Activated CD4-positive, alpha-beta T cell treated with anti-CD3 and anti-CD28 coated beads, Interleukin-2, amount 10 ng/mL, durations not matched to agents 24 days and 14 days (primary cell): ENCODE measurements around the gene PDGFC. TPM values are rescaled to one million over a fixed set of nuclear protein-coding genes. Genes with fewer than 3 reads are reported as not detected.

Experiments
- DNase-seq: peaks from one replicate; pipeline ENCODE4 v3.0.0; 2022
- H3K27ac Mint-ChIP-seq: one replicate; pipeline ENCODE4 v1.8.0; 2022; ENCODE audit warnings: mild to moderate bottlenecking, mixed read lengths
- H3K27me3 Mint-ChIP-seq: one replicate; pipeline ENCODE4 v1.8.0; 2022; ENCODE audit warnings: mixed read lengths
- H3K36me3 Mint-ChIP-seq: one replicate; pipeline ENCODE4 v1.8.0; 2022; ENCODE audit warnings: low read depth, mild to moderate bottlenecking, mixed read lengths
- H3K4me1 Mint-ChIP-seq: one replicate; pipeline ENCODE4 v1.8.0; 2021; ENCODE audit warnings: mixed read lengths
- H3K4me3 Mint-ChIP-seq: one replicate; pipeline ENCODE4 v1.8.0; 2022; ENCODE audit warnings: mild to moderate bottlenecking, moderate library complexity, mixed read lengths
- H3K9me3 Mint-ChIP-seq: one replicate; pipeline ENCODE4 v1.8.0; 2021; ENCODE audit warnings: mixed read lengths
- intact Hi-C: fragments of 100-400 bp; cut with micrococcal nuclease; formaldehyde crosslinking; loops from one replicate; pipeline ENCODE4 v1.15.1; 2023
- total RNA-seq: library from RNA; stranded (reverse); gene quantifications from 2 replicates; pipeline ENCODE4 v1.2.3, GENCODE V29; 2022

The PDGFC gene
- total RNA-seq, 1 donor from 2014 or later: not detected

DNA sequence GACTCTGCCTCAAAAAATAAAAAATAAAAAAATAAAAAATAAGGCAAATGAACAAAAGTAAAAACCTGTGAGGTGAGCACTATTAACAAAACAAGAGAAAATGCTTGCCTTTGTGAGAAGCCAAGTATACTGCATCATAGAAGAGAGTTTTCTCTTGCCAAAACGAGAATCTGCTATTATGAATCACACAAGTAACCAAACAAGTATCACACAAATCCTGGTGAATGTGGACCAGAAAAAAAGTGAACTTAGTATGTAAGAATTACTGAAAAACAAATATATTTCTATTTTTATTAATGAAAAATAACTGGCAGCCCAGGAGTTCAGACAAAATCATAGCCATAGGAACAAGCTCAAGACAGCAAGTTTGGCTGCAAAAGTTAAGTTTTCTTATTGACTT lies 193.5 kb downstream of the PDGFC start:
- DNase-seq: no peak
- intact Hi-C loops: no loop called here
- no peaks in the 10 kb centered on the region for H3K36me3 Mint-ChIP-seq
- H3K4me3 Mint-ChIP-seq: no peak overlapping the region
- H3K4me1 Mint-ChIP-seq: no peaks in the 10 kb centered on the region
- no peak overlapping the region for H3K27ac Mint-ChIP-seq
- no peaks in the 10 kb centered on the region for H3K27me3 Mint-ChIP-seq
- no peaks in the 10 kb centered on the region for H3K9me3 Mint-ChIP-seq

DNA sequence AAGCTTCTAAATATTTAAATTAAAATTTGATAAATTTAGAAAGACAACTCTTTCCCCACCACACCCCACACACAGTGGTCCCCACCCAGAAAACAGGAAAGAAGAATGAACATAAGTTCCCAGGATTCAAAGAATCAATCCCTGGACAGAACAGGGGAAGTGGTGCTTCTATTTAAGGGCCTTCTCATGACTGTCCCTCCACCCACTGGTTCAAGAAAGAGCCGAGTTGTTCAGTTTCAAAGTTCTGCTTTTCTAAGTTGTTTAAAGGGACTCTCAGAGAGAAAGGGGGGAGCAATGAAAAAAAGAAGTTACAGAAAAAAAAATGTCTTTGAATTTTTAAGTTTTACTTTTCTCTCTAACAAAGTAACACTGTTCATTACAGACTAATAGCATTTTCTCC lies 195.8 kb downstream of the PDGFC start:
- no peak for DNase-seq
- H3K9me3 Mint-ChIP-seq: no peaks in the 10 kb centered on the region
- H3K4me1 Mint-ChIP-seq: no peaks in the 10 kb centered on the region
- H3K4me3 Mint-ChIP-seq: no peak overlapping the region
- intact Hi-C loops: no loop called here
- H3K36me3 Mint-ChIP-seq: no peaks in the 10 kb centered on the region
- no peaks in the 10 kb centered on the region for H3K27me3 Mint-ChIP-seq
- no peak overlapping the region for H3K27ac Mint-ChIP-seq

DNA sequence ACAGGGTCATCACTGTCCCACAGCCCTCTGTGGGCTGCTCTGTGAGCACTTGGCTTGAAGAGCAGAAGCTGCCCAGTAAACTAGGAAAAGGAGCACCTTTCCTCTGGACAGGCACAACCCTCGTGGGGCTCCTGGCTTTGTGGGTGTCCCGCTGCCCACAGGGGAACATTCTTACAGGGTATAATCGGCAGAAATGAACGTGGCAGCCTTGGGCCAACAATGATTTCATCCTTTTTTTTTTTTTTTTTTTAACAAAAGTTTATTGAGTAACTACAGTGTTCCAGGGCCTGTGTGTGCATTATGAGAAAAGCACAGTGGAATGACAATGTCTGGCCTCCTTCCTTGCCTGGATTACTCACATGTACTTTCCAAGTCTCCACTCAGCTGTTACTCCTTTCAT lies 197.2 kb downstream of the PDGFC start:
- no peak overlapping the region for H3K4me3 Mint-ChIP-seq
- H3K36me3 Mint-ChIP-seq: no peaks in the 10 kb centered on the region
- DNase-seq: no peak
- no peak overlapping the region for H3K27ac Mint-ChIP-seq
- H3K4me1 Mint-ChIP-seq: no peaks in the 10 kb centered on the region
- no peaks in the 10 kb centered on the region for H3K27me3 Mint-ChIP-seq
- intact Hi-C loops: no loop called here
- H3K9me3 Mint-ChIP-seq: no peaks in the 10 kb centered on the region

DNA sequence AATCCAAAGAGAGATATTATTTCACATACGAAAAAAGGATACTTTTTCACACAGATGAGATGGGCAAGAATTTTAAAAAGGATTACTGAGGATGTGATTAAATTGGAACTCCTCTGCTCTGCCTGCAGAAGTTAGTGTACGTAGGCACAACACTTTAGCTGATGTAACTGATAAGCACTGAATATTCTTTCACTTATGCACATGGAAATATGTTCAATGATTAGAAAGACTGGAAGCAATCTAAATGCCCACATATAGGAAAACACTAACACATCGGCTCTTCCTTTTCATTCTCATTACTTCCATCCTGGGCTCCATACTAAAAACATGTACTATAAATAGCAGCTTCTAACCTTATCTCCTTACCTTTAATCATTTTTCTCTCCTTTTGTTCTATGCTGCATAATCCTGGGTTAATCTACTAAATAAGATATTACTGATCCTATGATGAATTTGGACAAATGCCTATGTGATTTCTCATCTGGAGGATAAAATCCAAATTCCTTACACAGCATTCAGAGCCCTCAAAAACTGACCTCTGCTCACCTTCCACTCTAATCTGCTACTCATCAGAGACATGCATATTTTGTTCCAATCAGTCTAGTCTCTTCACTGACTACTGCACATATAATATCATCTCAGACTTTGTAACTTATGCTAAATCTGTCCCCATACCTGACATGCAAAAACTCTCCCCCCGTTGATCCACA lies 197.8 kb downstream of the PDGFC start:
- intact Hi-C loops: no loop called here
- no peak overlapping the region for H3K27ac Mint-ChIP-seq
- no peak for DNase-seq
- H3K4me3 Mint-ChIP-seq: no peak overlapping the region
- no peaks in the 10 kb centered on the region for H3K36me3 Mint-ChIP-seq
- no peaks in the 10 kb centered on the region for H3K9me3 Mint-ChIP-seq
- no peaks in the 10 kb centered on the region for H3K4me1 Mint-ChIP-seq
- no peaks in the 10 kb centered on the region for H3K27me3 Mint-ChIP-seq

DNA sequence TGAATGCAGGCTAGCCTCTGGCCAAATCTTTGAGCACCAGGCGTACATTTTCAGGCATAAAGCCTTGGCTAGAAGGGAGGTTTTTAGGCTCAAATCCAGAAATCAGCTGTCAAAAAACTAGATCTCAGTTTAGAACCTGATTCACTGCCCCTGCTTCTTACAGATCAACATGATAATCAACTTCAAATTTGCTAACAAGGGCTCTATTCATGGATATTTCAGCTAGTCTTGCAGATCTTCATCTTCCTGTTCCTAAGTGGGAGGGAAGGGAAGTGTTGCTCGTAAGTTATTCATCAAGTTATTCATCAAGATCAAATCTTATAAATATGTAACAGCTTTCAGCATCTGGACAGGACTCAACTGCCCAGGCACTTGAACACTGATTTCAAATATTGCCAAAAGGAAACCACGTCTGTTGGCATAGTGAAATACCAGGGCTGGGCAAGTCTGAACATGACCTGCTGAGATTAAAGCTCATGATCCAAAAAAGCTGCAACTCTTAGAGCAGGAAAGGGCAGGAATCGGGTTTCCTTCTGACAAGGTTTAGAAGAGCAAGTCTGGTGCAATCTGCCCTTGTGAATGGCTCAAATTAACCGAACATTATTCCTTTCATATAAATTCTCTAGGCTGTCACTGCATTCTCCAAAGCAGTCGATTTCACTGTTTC lies 200.3 kb downstream of the PDGFC start:
- no peak for DNase-seq

DNA sequence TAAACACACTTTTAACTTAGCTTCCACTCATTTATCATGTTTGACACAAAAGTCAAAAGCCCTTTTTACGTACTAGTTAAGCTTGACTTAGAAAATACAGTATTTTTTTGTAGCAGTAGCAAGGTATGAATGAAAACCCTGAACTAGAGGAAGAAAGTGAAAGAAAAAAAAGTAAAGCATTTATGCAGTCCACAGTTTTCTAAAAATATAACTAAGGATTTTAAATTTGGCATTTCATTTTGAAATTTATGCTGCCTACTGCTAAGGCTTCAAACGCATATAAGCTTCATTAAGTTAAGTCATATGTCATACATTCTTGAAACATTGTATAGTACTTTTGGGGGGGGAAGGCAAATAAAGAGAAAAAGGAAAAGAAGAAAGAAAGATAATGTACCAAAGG lies 201.5 kb downstream of the PDGFC start:
- no peaks in the 10 kb centered on the region for H3K36me3 Mint-ChIP-seq
- H3K27me3 Mint-ChIP-seq: no peaks in the 10 kb centered on the region
- intact Hi-C loops: no loop called here
- H3K4me3 Mint-ChIP-seq: no peak overlapping the region
- H3K4me1 Mint-ChIP-seq: no peaks in the 10 kb centered on the region
- no peaks in the 10 kb centered on the region for H3K9me3 Mint-ChIP-seq
- DNase-seq: no peak
- no peak overlapping the region for H3K27ac Mint-ChIP-seq

More for the DNA sequence above, 200.3 kb downstream of the PDGFC start:
- H3K9me3 Mint-ChIP-seq: no peaks in the 10 kb centered on the region
- no peaks in the 10 kb centered on the region for H3K36me3 Mint-ChIP-seq
- intact Hi-C loops: no loop called here
- no peaks in the 10 kb centered on the region for H3K27me3 Mint-ChIP-seq
- no peak overlapping the region for H3K27ac Mint-ChIP-seq
- H3K4me3 Mint-ChIP-seq: no peak overlapping the region
- H3K4me1 Mint-ChIP-seq: no peaks in the 10 kb centered on the region

DNA sequence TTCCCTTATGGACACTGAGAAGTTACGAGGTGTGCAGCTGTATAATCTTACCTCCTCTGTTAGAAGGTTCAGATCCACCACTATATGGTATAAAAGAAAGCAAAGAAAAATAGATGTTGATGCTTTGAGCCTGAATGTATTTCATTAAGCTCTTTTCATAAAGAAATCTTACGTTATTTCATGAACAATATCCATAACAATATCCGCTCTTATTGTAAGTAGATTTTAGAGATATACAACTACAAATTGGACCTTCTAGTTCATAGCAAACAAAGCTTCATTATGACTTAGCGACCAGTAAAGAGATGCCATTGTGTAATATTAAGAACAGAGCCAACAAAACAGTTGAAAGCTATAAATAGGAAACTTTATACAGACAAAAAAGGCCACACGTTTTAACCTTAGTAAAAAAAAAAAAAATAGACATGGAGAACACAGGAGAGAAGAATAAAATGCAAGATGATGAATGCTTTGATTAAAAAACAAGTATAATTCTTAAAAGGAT lies 203.6 kb downstream of the PDGFC start:
- no peak for DNase-seq
- intact Hi-C loops: no loop called here
- no peak overlapping the region for H3K27ac Mint-ChIP-seq
- no peaks in the 10 kb centered on the region for H3K27me3 Mint-ChIP-seq
- H3K4me1 Mint-ChIP-seq: no peaks in the 10 kb centered on the region
- H3K9me3 Mint-ChIP-seq: no peaks in the 10 kb centered on the region
- no peak overlapping the region for H3K4me3 Mint-ChIP-seq
- no peaks in the 10 kb centered on the region for H3K36me3 Mint-ChIP-seq

DNA sequence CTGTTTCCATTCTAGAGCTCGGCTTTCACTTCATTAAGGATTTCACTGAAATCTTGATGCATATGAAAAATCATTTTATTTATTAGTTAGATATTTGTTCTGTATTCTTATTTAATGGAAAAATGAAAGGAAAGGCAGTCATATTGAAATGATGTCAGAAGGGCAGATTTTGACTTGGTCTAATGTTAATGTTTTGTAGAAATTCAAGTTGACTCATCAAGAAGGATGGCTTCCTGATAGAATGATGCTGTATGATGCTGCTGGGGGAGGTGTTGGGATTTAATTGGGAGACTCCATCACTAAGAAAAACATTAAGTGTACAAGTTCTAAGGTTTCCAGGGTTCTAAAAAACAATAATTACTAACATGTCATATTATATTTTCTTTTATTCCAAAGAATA lies 204.8 kb downstream of the PDGFC start:
- Mint-ChIP-seq H3K27me3 (no peaks in the 10 kb centered on the region), H3K4me1 (no peaks in the 10 kb centered on the region), H3K27ac (no peak overlapping the region), H3K4me3 (no peak overlapping the region), H3K9me3 (no peaks in the 10 kb centered on the region), H3K36me3 (no peaks in the 10 kb centered on the region)
- intact Hi-C loops: no loop called here
- no peak for DNase-seq

DNA sequence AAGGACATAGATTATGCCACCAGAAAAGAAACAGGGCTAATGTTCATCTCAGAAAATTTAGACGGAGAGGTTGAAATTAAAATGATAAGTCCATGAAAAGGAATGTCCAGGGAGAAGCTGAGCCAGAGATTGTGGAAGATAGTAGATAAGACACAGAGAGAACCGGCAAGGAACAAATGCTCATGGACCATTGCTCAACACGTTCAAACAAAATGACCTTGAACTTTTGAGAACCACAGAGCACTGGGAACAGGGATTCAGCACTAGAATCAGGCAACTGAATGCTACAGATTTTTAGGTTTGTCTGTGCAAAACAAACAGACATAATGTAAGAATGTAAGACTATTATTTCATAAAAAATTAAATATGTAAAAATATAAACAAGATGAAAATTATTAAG lies 206.3 kb downstream of the PDGFC start:
- H3K36me3 Mint-ChIP-seq: no peaks in the 10 kb centered on the region
- no peaks in the 10 kb centered on the region for H3K27me3 Mint-ChIP-seq
- no peak overlapping the region for H3K4me3 Mint-ChIP-seq
- no peaks in the 10 kb centered on the region for H3K9me3 Mint-ChIP-seq
- H3K27ac Mint-ChIP-seq: no peak overlapping the region
- intact Hi-C loops: no loop called here
- no peak for DNase-seq
- no peaks in the 10 kb centered on the region for H3K4me1 Mint-ChIP-seq

DNA sequence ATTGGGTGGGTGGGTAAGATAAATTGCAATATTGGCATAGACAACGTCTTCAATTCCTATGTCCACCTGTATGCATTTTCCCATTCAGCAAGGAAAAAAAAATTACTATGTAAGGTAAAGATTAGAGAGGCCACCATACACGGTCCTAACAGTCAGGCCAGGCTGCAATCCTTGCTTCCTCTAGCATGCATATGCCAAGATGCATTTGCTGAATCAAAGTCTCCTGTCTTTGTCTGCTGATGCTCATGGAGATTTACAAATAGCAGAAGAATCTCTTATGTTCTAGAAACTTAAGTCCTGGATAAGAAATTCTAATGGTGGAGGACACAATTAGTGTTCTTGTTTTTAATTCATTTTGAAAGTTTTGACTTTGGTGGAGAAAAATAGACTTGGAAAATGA lies 206.8 kb downstream of the PDGFC start:
- no peak overlapping the region for H3K4me3 Mint-ChIP-seq
- no peak for DNase-seq
- H3K4me1 Mint-ChIP-seq: no peaks in the 10 kb centered on the region
- intact Hi-C loops: no loop called here
- H3K36me3 Mint-ChIP-seq: no peaks in the 10 kb centered on the region
- no peak overlapping the region for H3K27ac Mint-ChIP-seq
- no peaks in the 10 kb centered on the region for H3K9me3 Mint-ChIP-seq
- H3K27me3 Mint-ChIP-seq: no peaks in the 10 kb centered on the region

DNA sequence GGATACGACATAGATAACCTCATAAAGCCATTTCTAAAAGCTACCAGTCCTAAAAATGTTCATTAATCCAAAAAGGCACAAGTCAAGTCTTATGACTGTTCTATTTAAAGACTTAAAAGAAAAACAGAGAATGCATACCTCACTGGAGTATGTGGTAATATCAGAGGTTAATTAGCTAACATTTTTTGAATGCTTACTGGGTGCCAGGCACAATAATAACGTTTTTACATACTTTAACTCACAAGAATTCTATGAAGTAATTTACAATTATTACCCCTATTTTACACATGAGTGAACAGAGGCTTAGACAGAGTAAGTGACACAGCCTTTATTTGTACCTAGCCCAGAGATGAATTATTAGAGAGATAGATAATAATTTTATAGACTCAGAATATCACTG lies 207.5 kb downstream of the PDGFC start:
- Mint-ChIP-seq H3K27me3 (no peaks in the 10 kb centered on the region), H3K4me3 (no peak overlapping the region), H3K36me3 (no peaks in the 10 kb centered on the region), H3K27ac (no peak overlapping the region), H3K9me3 (no peaks in the 10 kb centered on the region), H3K4me1 (no peaks in the 10 kb centered on the region)
- intact Hi-C loops: no loop called here
- no peak for DNase-seq

DNA sequence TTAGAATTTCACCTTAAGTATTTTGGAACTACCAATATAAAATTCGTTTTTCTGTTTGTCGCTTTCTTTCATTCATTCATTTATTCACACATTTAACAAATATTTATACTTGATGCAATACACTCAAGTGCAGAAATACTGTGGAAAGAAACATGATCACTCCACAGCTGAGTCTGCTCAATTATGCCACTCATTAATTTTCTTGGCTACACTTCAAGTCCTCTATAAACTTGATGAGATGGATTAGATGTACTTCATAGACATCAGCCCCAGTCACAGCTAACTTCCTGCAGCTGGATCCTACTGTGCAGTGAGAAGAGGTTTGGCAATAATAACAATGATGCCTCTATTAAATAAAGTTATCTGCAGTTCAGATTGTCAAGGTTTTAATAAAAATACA lies 208.1 kb downstream of the PDGFC start:
- DNase-seq: no peak
- Mint-ChIP-seq H3K27ac (no peak overlapping the region), H3K4me3 (no peak overlapping the region), H3K27me3 (no peaks in the 10 kb centered on the region), H3K36me3 (no peaks in the 10 kb centered on the region), H3K9me3 (no peaks in the 10 kb centered on the region), H3K4me1 (no peaks in the 10 kb centered on the region)
- intact Hi-C loops: no loop called here

DNA sequence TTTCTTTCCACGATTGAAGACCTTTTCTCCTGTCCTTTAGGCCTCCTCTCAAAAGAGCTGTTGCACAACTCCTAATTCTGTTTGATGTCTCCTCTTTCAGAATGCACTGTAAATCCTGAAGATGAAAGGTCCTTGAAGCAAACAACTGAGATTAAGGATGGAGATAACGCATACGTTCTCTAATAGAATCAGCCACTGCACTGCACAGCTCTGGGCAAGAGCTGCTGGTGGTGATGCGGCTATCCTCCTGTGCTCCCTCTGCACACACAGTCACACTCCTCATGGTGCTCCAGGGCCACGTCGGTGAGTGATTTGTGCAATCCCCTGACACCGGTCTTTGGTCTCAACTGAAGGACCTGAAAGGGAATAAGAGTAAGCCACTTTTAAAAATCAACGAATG lies 208.7 kb downstream of the PDGFC start:
- DNase-seq: no peak
- intact Hi-C loops: no loop called here
- H3K9me3 Mint-ChIP-seq: no peaks in the 10 kb centered on the region
- no peaks in the 10 kb centered on the region for H3K4me1 Mint-ChIP-seq
- H3K36me3 Mint-ChIP-seq: no peaks in the 10 kb centered on the region
- H3K4me3 Mint-ChIP-seq: no peak overlapping the region
- H3K27ac Mint-ChIP-seq: no peak overlapping the region
- H3K27me3 Mint-ChIP-seq: no peaks in the 10 kb centered on the region

DNA sequence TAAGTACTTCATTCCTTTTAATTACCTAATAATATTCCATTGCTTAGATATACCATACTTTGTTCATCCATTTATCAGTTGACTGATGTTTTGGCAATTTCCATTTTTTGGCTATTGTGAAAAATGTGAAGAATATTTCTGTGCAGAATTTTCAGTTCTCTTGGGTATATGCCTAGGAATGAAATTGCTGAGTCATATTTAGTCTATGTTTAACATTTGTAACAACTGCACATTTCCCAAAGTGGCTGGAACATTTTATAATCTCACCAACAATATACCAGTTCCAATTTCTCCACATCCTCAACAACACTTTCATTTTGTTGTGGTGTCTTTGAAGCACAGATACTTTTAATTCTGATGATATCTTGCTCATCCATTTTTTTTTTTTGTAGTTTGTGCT lies 215.5 kb downstream of the PDGFC start:
- Mint-ChIP-seq H3K27me3 (no peaks in the 10 kb centered on the region), H3K36me3 (no peaks in the 10 kb centered on the region), H3K4me1 (no peaks in the 10 kb centered on the region), H3K9me3 (no peaks in the 10 kb centered on the region), H3K27ac (no peak overlapping the region), H3K4me3 (no peak overlapping the region)
- intact Hi-C loops: no loop called here
- DNase-seq: no peak
